Right atrium auricular region (tissue), 2 donors: Measurements from ENCODE around the gene PIK3AP1. TPM values are rescaled to one million over a fixed set of nuclear protein-coding genes. Genes with fewer than 3 reads are reported as not detected.

ENCODE experiments used
- DNase-seq: peaks from one replicate; pipeline ENCODE4 v3.0.0-alpha.2; 2019; ENCODE audit warnings: low spot score
- H3K27ac ChIP-seq, 2 donors: fragments of 200-600 bp; sonication (generic); 1 replicate in 1 of 2; 2 replicates in 1 of 2; pipeline ENCODE4 v1.5.1; 2016 to 2019
- H3K27me3 ChIP-seq, 2 donors: fragments of 200-600 bp; sonication (generic); one replicate each; pipeline versions ENCODE4 v1.5.1 to v1.6.0; 2017 to 2019
- H3K36me3 ChIP-seq: fragments of 200-600 bp; sonication (generic); one replicate; pipeline ENCODE4 v1.5.1; 2016
- H3K4me1 ChIP-seq, 2 donors: fragments of 200-600 bp; sonication (generic); one replicate each; pipeline versions ENCODE4 v1.5.1 to v1.6.0; 2017 to 2019
- H3K4me3 ChIP-seq, 2 donors: fragments of 200-600 bp; sonication (generic); 1 replicate in 1 of 2; 2 replicates in 1 of 2; pipeline ENCODE4 v1.5.1; 2017 to 2019; ENCODE audit warnings: mild to moderate bottlenecking in 1 of 2, moderate library complexity in 1 of 2
- H3K9me3 ChIP-seq, 2 donors: fragments of 200-600 bp; sonication (generic); one replicate each; pipeline ENCODE4 v1.5.1; 2019
- CTCF ChIP-seq, 2 donors: fragments of 200-600 bp; sonication (generic); IDR thresholded peaks; one replicate each; pipeline ENCODE4 v1.5.1; 2019; ENCODE audit warnings: antibody characterized with exemption in 2 of 2
- total RNA-seq, 2 donors: library from RNA; depleted of rRNA; stranded (reverse); fragments of >200 nt; gene quantifications; one replicate each; pipeline ENCODE4 v1.1.0, GENCODE V29; 2016

The PIK3AP1 gene
- total RNA-seq, 2 donors from 2014 or later: 3.1 to 11.2 TPM

- no peaks in the 10 kb centered on the region for H3K36me3 ChIP-seq
- no peaks in the 10 kb centered on the region for H3K27me3 ChIP-seq
- peak overlapping the region; percentile 94 to 97 for H3K27ac ChIP-seq
- DNase-seq: peak; percentile 88
- TF ChIP-seq CTCF (IDR thresholded peaks at IDR 0.05): no peak
- peaks cover 0 to 47% of the 10 kb centered on the region in 2 donors for H3K4me1 ChIP-seq
- no peaks in the 10 kb centered on the region for H3K9me3 ChIP-seq
- peak overlapping the region; percentile 90 to 92 for H3K4me3 ChIP-seq
These were observed 132.9 kb downstream of the PIK3AP1 start for GRCh38 chr10:96587264-96588059.

- Histone ChIP-seq H3K9me3 (no peaks in the 10 kb centered on the region), H3K4me3 (peak within 1 kb of the TSS; percentile 90 to 92), H3K36me3 (no peaks in the 10 kb centered on the region), H3K27ac (peak within 1 kb of the TSS; percentile 94 to 97), H3K4me1 (peaks cover 0 to 55% of the 10 kb centered on the region in 2 donors), H3K27me3 (no peaks in the 10 kb centered on the region)
- peak; percentile 90 for DNase-seq
- peak in 1 of 2 donors; percentile 39 for TF ChIP-seq CTCF (IDR thresholded peaks at IDR 0.05)
These were observed 133.7 kb downstream of the PIK3AP1 start, which contains the start of gene TM9SF3 for GRCh38 chr10:96586419-96587263. Gene TM9SF3 (minus strand): TSS chr10:96587012. CDS start chr10:96586835, 177 bp downstream.

GRCh38 chr10:96585736-96586418 is 134.4 kb downstream of the PIK3AP1 start:
- Histone ChIP-seq H3K36me3 (no peaks in the 10 kb centered on the region), H3K4me3 (peak overlapping the region; percentile 90 to 92), H3K27me3 (no peaks in the 10 kb centered on the region), H3K9me3 (no peaks in the 10 kb centered on the region), H3K27ac (peak overlapping the region; percentile 94 to 97), H3K4me1 (peaks cover 0 to 63% of the 10 kb centered on the region in 2 donors)
- no peak for DNase-seq
- TF ChIP-seq CTCF (IDR thresholded peaks at IDR 0.05): no peak

- Histone ChIP-seq H3K4me3 (no peak overlapping the region), H3K27ac (no peak overlapping the region), H3K27me3 (no peaks in the 10 kb centered on the region), H3K9me3 (no peaks in the 10 kb centered on the region), H3K4me1 (peaks cover 0 to 75% of the 10 kb centered on the region in 2 donors), H3K36me3 (no peaks in the 10 kb centered on the region)
- no peak for TF ChIP-seq CTCF (IDR thresholded peaks at IDR 0.05)
- DNase-seq: no peak
These were observed 135.8 kb downstream of the PIK3AP1 start for GRCh38 chr10:96584474-96584873.

GRCh38 chr10:96584035-96584434 is 136.3 kb downstream of the PIK3AP1 start:
- Histone ChIP-seq H3K4me3 (no peak overlapping the region), H3K27ac (no peak overlapping the region), H3K9me3 (no peaks in the 10 kb centered on the region), H3K4me1 (peaks cover 0 to 78% of the 10 kb centered on the region in 2 donors), H3K27me3 (no peaks in the 10 kb centered on the region), H3K36me3 (no peaks in the 10 kb centered on the region)
- DNase-seq: no peak
- no peak for TF ChIP-seq CTCF (IDR thresholded peaks at IDR 0.05)
